Measurements from ENCODE around the gene MAGEL2. TPM values are rescaled to one million over a fixed set of nuclear protein-coding genes. Genes with fewer than 3 reads are reported as not detected.

MAGEL2 gene
- total RNA-seq, 1 donor from 2014 or later = 2.6 TPM

DNA sequence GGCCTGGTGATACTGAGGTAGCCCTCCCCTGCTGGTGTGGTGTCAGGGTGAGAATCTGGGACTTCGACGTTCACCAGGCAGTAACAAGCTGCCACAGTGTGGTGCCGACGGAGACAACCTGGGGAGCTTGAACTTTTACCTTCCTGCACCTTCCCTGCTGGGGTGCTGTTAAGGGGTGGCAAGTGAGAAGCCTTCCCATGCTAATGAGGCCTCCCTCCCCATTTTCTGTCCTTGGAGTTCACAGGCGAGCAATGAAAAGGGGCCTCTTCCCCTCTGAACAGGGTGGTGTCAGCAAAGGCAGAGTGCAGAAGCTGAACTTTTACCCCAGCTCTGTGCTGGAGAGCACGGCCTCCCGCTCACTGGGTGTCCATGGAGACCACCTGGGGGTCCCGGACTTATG, 13.5 kb downstream of the MAGEL2 start:
- Mint-ChIP-seq H3K36me3 (no peaks in the 10 kb centered on the region), H3K27me3 (ENCODE audit: insufficient read depth, low read depth) (peaks cover 2% of the 10 kb centered on the region), H3K4me3 (no peak overlapping the region), H3K4me1 (peaks cover under 1% of the 10 kb centered on the region), H3K9me3 (peaks cover 22% of the 10 kb centered on the region), H3K27ac (no peak overlapping the region)
- peaks cover under 1% of the 10 kb centered on the region for H3F3A ChIP-seq (ENCODE audit: low read depth)
- DNase-seq (ENCODE audit: low spot score) = no peak
- H3K79me2 ChIP-seq (ENCODE audit: low read depth) = no peaks in the 10 kb centered on the region
- H3K4me3 ChIP-seq = no peak overlapping the region
- peaks cover 23% of the 10 kb centered on the region for H3K27me3 ChIP-seq
- H3K4me1 ChIP-seq = peaks cover 4% of the 10 kb centered on the region
- no peaks in the 10 kb centered on the region for H3K36me3 ChIP-seq
- H3K4me2 ChIP-seq = no peak overlapping the region
- no peak overlapping the region for H3K9ac ChIP-seq
- no peak overlapping the region for H3K27ac ChIP-seq
- no peak for TF ChIP-seq EZH2phosphoT487 (IDR thresholded peaks at IDR 0.05)
- TF ChIP-seq, protein P1, sequence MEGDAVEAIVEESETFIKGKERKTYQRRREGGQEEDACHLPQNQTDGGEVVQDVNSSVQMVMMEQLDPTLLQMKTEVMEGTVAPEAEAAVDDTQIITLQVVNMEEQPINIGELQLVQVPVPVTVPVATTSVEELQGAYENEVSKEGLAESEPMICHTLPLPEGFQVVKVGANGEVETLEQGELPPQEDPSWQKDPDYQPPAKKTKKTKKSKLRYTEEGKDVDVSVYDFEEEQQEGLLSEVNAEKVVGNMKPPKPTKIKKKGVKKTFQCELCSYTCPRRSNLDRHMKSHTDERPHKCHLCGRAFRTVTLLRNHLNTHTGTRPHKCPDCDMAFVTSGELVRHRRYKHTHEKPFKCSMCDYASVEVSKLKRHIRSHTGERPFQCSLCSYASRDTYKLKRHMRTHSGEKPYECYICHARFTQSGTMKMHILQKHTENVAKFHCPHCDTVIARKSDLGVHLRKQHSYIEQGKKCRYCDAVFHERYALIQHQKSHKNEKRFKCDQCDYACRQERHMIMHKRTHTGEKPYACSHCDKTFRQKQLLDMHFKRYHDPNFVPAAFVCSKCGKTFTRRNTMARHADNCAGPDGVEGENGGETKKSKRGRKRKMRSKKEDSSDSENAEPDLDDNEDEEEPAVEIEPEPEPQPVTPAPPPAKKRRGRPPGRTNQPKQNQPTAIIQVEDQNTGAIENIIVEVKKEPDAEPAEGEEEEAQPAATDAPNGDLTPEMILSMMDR (IDR thresholded peaks at IDR 0.05) = no peak
- TF ChIP-seq EZH2 (IDR thresholded peaks at IDR 0.05) = no peak
- H3K9me3 ChIP-seq (ENCODE audit: low read depth) = peaks cover 5% of the 10 kb centered on the region
- H4K20me1 ChIP-seq (ENCODE audit: low read depth) = no peaks in the 10 kb centered on the region
- no peak overlapping the region for H2AFZ ChIP-seq (replicated peaks)

DNA sequence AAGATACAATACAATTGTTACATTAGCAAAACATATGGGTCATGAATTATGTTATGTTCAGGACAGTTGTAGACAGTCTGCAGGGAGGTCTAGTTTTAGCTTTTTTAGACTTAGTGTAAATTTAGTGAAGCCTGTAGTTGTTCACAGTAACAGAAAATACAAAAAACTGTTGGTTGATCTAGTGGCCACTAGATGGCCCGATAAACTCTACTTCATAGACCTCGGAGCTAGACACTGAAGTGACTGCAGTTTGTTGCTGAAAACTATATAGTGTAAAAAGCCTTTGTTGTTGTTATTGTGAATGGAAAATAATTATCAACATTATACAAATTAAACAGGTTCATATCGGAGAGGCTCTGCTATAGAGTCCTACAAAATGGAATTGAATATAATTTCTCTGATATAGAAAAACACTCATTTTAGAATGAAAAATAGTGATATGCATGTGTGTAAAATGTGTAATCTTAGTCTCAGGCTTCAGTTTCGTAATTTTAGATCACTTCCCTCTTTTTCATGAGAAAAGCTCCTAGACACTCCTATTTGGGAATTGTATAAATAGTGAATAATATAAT, 18.3 kb downstream of the MAGEL2 start:
- Mint-ChIP-seq H3K4me1 (peaks cover 3% of the 10 kb centered on the region), H3K9me3 (peaks cover 15% of the 10 kb centered on the region), H3K36me3 (no peaks in the 10 kb centered on the region), H3K4me3 (no peak overlapping the region), H3K27ac (no peak overlapping the region), H3K27me3 (ENCODE audit: insufficient read depth, low read depth) (no peaks in the 10 kb centered on the region)
- H3K9ac ChIP-seq = no peak overlapping the region
- H3K79me2 ChIP-seq (ENCODE audit: low read depth) = no peaks in the 10 kb centered on the region
- peaks cover 4% of the 10 kb centered on the region for H3K9me3 ChIP-seq (ENCODE audit: low read depth)
- no peak overlapping the region for H2AFZ ChIP-seq (replicated peaks)
- peaks cover 4% of the 10 kb centered on the region for H3F3A ChIP-seq (ENCODE audit: low read depth)
- H3K27ac ChIP-seq = no peak overlapping the region
- TF ChIP-seq, protein P1 (IDR thresholded peaks at IDR 0.05) = peak; percentile 66
- no peak for TF ChIP-seq EZH2 (IDR thresholded peaks at IDR 0.05)
- TF ChIP-seq EZH2phosphoT487 (IDR thresholded peaks at IDR 0.05) = peak; percentile 12
- DNase-seq (ENCODE audit: low spot score) = peak; percentile 41
- peaks cover 57% of the 10 kb centered on the region for H3K27me3 ChIP-seq
- no peaks in the 10 kb centered on the region for H3K36me3 ChIP-seq
- H3K4me2 ChIP-seq = peak overlapping the region; percentile 57
- H3K4me3 ChIP-seq = peak overlapping the region; percentile 26
- H3K4me1 ChIP-seq = peaks cover 7% of the 10 kb centered on the region
- H4K20me1 ChIP-seq (ENCODE audit: low read depth) = no peaks in the 10 kb centered on the region

DNA sequence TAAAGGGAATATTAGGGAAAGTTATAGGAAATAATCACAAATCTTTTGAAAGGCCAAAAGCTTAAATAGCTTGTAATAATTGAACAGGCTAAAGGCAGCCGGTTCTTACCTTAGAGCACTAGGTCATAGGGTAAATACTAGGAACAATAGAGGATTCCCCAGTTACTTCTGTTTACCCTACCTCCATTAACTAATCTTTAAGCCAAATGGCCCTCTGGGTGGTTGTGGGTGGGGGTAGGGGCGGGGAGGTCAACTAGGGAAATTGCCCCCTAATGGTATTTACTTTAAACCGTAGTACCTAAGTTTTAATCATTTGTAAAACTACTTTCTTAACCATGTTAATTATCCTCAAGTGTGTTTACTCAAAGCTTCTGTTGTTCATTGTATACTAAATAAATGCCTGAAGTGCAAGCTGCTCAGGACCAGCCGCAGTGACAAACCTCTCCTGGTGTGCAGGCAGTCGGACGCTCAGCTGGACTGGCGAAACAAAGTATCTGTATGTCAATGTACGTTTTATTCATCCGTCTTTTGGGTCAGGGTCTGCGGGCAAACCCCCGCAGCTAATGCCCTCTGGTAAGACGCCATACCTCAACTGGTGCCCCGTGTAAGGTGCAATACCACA, 18.9 kb downstream of the MAGEL2 start:
- H3F3A ChIP-seq (ENCODE audit: low read depth) = peaks cover 4% of the 10 kb centered on the region
- H3K4me1 ChIP-seq = peaks cover 7% of the 10 kb centered on the region
- no peak overlapping the region for H3K27ac ChIP-seq
- peak overlapping the region; percentile 57 for H3K4me2 ChIP-seq
- H2AFZ ChIP-seq (replicated peaks) = no peak overlapping the region
- H3K9me3 ChIP-seq (ENCODE audit: low read depth) = peaks cover 4% of the 10 kb centered on the region
- Mint-ChIP-seq H3K27me3 (ENCODE audit: insufficient read depth, low read depth) (no peaks in the 10 kb centered on the region), H3K27ac (no peak overlapping the region), H3K4me3 (no peak overlapping the region), H3K4me1 (peaks cover 3% of the 10 kb centered on the region), H3K9me3 (peaks cover 13% of the 10 kb centered on the region), H3K36me3 (no peaks in the 10 kb centered on the region)
- peak overlapping the region; percentile 26 for H3K4me3 ChIP-seq
- H3K79me2 ChIP-seq (ENCODE audit: low read depth) = no peaks in the 10 kb centered on the region
- H4K20me1 ChIP-seq (ENCODE audit: low read depth) = no peaks in the 10 kb centered on the region
- TF ChIP-seq EZH2phosphoT487 (IDR thresholded peaks at IDR 0.05) = peak; percentile 9
- TF ChIP-seq, protein P1 (IDR thresholded peaks at IDR 0.05) = no peak
- DNase-seq (ENCODE audit: low spot score) = peak; percentile 16
- H3K36me3 ChIP-seq = no peaks in the 10 kb centered on the region
- H3K9ac ChIP-seq = no peak overlapping the region
- peaks cover 57% of the 10 kb centered on the region for H3K27me3 ChIP-seq

All from neural progenitor cell (in vitro differentiated cells).